HG03571 (cell line): ENCODE results near the gene CSNK2A1.
A peak's percentile ranks its signal among the peaks of the same experiment; 100 is the strongest.
"Not testable (repeated sequence)": the region's sequence is repeated elsewhere in the genome, so short reads cannot be mapped to it uniquely, and the experiment has no call there.

Source experiments
- ATAC-seq: cut with Tn5 transposase; IDR thresholded peaks from one replicate; pipeline ENCODE4 v1.9.1; 2021; ENCODE audit not compliant: unreplicated experiment

CSNK2A1 gene

DNA sequence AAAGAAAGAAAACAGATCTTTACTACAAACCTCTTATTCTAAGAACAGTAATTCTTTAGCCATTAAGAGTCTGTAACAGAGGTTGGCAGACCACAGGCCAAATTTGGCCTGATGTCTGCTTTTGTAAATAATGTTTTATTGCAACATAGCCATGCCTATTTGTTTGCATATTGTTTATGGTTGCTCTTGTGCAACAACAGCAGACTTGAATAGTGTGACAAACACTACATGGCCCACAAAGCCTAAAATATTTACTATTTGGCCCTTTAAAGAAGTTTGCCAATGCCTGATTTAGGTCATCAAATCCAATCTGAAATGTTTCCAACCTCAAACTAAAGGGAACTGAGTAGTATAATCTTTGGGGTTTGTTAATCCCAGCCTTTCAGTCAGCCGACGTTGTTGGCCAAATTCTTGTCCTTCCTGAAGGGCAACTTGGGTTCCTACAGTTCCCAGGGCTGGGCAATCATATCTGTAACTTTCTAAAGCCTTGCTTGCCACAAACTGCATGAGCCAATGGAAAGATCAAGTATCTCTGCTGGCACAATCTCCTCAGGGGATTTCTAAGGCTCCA lies 47.4 kb downstream of the CSNK2A1 start:
- no peak for ATAC-seq

DNA sequence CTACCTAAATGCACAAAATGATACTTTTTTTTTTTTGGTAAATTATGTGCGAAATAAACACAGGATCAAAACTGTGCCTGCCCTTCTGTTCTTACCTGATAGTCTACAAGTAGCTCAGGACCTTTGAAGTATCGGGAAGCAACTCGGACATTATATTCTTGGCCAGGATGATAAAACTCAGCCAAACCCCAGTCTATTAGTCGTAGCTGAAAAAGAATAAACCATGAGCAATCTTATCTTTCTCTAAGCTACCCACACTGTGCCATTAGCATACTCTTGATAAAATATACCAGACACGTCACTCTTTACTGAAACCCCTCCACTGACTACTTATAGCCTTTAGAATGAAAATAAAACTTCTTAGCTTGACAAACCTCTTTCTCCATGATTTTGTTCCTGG lies 51.4 kb downstream of the CSNK2A1 start:
- ATAC-seq = no peak

DNA sequence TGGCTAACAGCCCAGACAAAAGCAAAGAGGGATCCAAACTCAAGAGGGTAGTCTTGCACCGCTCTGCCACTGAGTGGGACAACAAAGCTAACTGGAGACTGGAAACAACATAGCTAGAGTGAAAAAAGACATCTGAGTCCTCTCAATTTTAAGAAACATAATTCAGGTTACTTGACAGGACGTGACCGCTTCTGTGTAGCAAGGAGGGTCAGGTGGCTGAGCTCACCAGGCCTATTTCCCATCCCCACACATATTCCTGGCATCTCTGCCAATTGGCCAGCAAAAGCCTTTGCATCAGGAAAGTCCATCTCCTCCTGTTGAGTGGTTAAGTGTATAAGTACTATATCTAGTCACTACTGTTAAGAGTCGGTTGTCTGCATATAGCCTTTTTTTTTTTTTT lies 55.9 kb downstream of the CSNK2A1 start:
- ATAC-seq = no peak

DNA sequence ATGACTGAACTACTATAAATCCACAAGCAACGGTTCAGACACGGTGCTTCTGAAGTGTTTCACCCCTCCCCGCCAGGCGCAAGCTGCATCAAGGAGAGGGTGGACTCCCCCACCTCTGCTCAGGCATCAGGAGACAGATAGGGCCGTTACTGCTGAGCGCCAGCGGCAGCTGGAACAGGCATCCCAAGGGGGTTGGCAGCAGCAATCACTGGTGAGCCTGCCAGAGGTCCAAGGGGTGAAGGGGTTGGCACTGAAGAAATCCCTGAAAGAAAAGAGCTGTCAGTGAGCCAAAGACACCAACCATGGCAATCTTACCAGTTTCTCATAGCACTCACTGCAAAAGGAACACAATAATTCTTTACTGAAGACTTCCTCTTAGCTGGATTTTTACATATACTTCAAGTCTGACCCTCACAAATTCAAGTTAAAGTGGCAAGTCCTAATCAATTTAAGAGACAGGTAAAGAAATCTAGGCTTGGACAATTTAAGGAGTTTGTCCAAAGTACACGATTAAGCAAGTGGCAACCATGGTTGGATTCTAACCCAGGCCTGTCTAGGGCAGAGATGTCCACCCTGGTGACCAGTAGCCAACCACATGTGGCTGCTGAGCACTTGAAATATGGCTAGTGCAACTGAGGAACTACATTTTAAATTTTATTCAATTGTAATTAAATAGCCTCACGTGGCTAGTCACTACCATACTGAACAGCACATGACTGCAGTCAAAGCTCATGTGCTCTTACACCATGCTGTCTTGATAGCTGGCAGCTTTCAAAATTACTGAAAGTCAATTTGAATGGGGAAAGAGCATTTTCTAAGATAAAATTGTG lies 59.6 kb downstream of the CSNK2A1 start:
- ATAC-seq = no peak

DNA sequence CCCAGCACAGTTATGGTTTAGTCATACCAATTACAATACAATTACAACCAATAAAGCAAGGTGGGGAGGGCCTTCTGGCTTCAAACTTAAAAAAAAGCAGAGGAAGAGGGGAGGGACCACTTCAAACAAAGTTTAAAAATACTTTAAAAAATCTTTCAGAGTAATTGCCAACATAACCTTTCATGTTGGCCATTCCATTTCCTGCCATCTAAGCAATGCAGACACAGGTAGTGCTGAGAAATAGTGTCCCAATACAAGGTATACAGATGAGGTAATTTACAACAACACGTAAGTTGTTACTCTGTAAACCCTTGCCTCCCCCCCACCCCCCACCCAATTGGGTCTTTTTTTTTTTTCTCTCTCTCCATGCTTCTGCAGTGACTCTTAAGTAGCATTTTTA lies 62.4 kb downstream of the CSNK2A1 start:
- ATAC-seq = no peak

DNA sequence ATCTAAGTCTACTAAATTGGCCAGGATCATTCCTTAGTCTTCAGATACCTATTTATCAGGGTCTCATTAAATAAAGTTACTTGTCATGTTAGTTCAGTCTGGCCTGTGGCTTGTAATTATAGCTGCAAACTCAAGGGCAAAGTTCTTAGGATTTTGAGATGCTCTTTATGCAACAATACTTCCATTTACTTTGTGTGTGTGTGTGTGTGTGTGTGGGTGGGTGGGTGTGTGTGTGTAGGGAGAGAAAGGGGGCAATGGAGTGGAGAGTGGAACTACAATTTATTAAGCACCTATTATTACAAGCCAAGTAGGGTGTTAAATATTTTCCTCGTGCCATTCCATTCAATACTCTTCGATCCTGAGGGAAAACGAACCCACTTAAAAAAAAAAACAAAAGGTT lies 63.5 kb downstream of the CSNK2A1 start:
- ATAC-seq = no peak

DNA sequence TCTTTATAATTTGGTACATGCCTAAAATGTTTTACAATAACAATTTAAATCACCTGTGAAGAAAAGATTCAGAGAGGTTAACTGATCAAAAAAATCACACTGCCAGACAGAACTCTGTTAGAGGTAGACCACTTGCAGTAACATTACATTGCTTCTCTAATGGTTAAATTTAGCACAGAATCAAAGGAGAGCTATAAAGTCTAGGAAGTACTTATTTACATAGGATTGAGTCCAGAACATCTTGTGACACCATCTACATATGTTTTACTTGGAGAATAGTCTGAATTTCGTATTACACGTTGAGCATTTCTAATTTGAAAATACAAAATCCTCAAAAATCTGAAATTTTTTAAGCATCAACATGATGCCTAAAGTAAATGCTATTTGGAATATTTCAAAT lies 64.1 kb downstream of the CSNK2A1 start:
- no peak for ATAC-seq

DNA sequence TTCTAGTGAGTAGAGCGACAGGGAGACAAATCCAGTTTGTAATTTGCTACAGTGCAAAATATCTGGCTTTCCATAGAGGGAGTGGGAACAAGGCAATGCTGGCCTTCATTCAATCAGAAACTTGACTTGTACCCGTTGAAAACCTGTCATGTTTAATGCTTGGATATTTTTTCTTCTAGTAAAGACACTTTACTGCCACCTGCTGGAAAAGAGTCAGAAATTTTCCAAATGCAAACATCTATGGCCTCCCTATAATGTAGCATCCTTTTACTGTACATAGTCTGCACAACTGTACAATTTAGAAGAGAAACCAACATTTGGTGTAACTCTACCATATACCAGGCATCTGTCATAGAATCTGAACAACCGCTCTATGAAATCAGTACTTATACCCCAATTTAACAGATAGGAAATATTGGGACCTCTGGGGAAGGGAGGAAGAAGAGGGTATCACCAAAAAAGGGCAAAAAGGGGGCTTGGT lies 64.6 kb downstream of the CSNK2A1 start:
- no peak for ATAC-seq

DNA sequence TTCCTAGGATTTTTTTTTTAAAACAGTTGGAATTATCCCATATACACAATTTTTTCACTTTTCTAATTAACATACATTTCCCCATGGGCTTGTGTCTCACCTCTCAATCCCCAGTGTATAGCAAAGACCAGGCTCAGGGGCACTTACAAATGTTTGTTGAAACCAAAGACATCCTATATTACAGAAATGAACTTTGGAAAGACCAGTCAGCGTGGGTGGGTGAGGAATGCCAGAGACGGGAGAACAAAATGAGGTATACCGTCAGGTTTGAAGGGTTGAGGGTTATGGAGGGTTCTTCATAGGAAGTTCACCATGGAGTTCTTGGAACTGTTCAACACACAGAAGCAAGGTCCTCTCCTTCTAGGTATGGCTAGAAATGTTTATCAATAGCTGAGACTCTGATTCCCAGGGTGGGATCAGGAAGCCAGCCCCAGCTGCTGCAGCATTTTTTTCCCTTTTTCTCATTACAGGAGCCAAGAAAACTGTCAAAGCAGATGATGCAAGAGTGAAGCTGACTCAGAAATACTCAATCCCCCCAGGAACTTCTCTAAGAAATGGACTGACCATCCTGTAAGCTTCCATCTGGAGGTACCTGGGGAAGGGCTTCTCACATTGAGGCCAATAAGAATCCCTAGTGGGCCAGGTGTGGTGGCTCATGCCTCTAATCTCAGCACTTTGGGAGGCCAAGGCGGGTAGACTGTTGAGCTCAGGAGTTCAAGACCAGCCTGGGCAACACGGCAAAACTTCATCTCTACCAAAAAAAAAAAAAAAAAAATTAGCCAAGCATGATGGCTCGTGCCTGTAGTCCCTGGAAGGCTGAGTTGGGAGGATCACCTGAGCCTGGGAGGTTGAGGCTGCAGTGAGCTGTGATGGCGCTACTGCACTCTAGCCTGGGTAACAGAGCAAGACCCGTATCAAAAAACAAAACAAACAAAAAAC lies 65.3 kb downstream of the CSNK2A1 start:
- ATAC-seq = no peak

DNA sequence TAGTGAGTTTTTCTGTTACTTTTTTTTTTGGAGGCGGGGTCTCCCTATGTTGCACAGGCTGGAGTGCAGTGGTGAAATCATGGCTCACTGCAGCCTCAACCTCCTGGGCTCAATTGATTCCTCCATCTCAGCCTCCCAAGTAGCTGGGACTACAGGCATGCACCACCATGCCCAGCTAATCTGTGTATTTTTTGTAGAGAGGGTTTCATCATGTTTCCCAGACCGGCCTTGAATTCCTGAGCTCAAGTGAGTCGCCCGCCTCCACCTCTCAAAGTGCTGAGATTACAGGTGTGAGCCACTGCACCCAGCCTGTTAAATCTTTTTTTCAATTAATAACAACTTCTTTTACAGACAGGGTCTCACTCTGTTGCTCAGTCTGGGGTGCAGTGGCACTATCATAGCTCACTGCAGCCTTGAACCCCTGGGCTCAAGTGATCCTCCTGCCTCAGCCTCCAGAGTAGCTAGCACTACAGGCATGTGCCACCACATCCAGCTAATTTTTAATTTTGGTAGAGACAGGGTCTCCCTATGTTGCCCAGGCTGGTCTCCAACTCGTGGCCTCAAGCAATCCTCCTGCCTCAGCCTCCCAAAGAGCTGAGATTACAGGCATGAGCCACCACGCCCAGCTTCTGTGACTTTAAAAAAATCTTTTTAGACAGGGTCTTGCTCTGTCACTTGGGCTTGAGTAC lies 66.9 kb downstream of the CSNK2A1 start:
- ATAC-seq = not testable (repeated sequence)

DNA sequence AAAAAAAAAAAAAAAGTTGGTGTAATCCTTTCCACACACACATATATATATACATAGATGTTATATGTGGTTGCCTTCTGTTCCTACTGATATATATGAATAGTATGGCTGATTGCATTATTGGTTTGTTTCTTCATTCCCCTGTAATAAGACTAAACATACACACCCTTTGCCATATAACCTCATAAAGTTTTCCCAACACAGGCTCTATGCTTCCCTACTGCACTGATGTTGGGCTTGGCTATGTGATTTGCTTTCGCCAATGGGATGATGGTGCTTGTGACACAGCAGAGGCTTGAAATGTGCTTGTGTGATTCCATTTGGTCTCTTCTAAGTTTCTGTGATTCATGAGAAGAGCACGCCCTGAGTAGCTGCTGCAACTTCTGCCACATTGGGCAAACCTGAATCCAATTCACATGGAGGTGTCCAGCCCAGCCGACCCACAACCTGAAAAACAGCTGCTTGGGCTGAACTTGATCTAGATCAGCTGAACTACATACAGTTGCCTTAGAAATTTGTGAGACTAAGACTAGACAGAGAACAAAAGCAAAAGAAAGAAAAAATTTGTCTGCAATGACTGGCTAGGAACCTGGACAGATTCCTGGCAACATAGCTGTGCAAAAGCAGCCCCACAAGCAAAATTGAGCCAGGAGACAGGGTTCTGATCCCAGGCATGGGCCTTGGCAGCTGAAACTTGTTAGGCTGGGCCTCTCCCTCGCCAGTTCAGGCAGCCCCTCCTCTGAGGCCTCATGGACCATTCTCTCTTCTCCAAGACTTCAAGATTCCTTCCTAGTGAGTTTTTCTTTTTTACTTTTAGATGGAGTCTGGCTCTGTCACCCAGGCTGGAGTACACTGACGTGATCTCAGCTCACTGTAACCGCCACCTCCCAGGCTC lies 67.9 kb downstream of the CSNK2A1 start:
- ATAC-seq = no peak

DNA sequence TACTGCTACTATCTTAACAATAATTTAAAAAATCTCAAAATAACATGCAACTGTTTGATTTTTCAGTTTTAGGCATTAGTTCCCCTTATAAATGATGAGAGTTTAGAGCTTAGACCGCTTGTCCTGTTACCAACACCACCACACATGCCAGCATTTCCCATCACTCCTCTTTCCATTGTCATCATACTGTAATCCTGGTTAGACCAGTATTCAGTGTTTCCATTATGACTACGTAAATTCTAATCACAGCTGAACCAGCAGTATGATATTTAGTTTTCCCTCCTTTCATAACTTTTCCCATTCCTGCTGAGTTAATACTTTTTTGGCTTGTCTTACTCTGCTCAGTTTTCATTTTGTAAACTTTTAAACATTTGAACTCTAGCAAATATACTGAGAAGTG lies 69.0 kb downstream of the CSNK2A1 start:
- no peak for ATAC-seq

DNA sequence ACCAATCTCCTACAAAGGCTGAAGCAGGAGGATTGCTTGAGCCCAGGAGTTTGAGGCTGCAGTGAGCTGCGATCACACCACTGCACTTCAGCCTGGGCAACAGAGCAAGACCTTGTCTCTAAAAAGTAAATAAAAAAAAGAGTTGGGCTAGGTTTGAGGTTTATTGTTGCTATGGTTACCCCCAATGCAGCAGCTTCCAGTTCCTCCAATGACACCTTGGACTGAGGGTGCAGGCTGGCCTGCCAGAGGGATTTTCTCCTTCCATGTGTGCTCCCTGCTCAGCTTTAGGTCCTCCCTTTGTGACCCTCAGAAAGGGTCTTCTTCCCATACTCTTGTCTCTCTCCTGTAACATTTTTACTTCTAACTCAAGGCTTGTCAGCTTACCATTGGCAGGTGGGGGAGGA lies 70.7 kb downstream of the CSNK2A1 start:
- ATAC-seq = no peak

DNA sequence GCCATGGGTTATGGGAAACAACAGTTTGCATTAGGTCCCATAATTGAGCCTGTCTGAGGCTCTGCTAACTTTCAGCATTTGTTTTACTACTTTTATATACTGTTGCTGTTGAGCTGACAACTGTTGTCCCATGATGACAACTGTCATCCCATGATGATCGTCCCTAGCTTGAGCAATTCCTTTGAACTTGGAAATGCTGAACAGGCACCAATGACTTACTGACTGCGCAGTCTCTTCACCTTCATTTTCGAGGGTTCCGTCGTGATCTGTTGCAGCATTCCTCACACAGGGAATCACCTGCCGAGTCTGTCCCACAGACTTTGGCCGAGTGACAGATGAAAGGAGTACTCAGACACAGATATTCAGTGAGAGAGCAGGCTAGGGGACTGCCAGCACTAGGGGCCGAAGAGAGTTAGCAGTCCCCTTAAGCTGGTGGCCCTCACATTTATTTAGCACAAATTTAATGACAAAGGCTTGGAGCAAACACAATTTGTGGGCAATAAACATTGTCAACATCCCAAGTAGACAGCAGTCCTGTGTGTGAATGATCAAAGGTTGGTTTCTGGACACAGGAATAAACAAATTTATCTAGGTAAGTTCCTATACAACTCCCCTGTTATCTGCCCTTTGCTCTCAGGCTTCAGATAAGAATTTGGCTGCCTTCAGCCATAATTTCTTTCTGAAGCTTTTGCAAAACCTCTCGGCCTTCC lies 71.3 kb downstream of the CSNK2A1 start:
- ATAC-seq = no peak

DNA sequence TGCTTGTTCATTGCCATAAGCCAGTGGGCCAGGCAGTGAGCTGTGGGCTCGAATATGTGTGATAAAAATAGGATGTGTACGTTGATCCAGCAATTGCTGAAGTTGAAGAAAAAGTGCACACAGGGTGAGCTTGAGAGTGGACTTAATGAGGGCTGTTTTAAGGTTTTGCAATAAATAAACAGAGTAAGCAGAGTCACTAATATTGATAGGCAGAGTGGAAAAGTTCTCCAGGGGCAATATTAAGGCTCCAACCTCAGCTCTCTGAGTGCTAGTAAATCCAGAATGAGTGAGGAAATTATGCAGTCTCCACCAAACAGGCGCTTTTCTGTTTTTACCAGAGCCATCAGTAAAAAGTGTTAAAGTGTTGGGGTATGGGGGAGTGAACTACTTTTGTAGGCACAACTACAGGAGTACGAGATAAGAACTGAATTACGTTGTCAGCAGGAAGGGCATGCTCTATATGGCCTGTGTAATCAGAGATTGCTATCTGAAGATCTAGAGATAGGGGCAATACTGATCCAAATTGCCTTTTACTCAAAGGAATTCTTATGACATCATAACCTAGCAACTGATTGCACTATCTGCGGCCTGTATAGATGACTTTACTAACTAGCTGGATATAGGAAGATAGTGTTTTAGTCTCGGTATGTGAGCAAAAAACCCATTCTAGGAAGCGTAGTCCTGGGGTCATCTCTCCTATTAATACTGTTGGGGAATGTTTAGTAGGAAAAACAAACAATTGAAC lies 73.7 kb downstream of the CSNK2A1 start:
- ATAC-seq = no peak

DNA sequence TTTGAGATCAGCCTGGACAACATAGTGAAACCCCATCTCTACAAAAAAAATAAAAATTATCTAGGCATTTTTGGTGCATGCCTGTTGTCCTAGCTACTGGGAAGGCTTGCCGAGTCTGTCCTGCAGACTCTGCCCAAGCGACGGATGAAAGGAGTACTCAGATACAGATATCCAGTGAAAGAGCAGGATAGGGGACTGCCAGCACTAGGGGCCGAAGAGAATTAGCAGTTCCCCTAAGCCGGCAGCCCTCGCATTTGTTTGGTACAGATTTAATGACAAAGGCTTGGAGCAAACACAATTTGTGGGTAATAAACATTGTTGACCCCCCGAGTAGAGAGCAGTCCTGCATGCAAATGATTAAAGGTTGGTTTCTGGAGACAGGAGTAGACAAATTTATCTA lies 75.8 kb downstream of the CSNK2A1 start:
- ATAC-seq = no peak

DNA sequence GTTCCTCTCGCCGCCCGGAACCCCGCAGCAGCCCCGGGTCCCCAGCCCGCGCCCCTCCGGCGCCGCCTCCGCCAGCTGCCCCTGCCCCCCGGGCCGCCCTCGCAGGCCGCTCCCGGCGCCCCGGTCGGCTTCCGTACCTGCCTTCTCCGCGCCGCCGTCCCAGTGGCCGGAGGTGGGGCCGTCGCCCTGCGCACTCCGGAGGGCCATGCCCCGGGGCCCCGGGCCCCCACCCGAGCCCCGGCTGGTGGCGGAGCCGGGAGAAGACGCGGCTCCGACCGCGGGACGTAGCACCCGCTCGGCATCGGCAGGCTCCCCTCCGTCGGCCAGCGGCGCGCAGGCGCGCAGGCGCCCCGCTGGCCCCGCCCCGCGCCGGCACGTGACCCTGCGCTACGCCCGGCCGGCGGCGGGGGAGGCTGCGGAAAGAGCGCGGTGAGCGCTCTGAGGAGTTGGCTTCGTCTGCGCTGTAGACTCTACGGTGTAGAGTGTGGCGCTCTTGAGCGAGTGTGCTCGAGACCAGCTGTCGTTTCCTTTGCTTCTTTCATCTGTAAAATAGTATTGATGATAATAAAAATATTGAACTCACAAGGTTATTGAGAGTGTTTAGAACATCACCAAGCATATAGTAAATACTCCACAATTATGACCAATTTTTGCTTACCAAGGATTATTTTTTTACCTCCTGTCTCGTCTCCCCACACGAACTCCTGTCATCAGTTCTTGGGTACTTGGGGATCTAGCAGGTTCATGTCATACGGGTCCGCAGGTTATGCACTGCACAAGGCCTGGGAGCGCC lies 81.2 kb downstream of the CSNK2A1 start, which contains the start of gene TBC1D20:
Gene TBC1D20, minus strand, starts transcription at position 335 of the 793 bp plus-strand sequence. Its CDS starts 128 bp downstream, at position 207.
- ATAC-seq = peak; percentile 89
